ENCODE data around the gene CELA2B.
"Not testable (repeated sequence)": the region's sequence is repeated elsewhere in the genome, so short reads cannot be mapped to it uniquely, and the experiment has no call there.

CELA2B gene

DNA sequence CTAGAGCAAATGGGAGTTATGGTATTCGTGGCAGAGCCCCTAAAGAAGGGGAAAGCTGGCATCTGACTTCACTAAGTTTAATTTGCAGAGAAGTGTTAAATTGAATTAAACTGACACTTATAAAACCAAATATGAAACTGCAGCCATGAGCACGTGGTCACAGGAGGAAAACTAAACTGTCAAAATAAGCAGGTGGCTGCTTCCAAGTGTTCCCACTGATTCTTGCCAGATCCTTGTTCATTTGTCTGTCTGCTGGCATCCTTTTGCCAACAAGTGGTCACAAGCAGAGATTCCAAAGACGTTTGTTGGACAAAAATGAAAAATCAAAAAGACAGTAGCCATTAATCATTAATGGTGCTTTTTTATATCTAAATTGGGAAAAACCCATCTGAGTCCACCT is 6.5 kb upstream of the CELA2B start:
- DNase-seq: no peak

DNA sequence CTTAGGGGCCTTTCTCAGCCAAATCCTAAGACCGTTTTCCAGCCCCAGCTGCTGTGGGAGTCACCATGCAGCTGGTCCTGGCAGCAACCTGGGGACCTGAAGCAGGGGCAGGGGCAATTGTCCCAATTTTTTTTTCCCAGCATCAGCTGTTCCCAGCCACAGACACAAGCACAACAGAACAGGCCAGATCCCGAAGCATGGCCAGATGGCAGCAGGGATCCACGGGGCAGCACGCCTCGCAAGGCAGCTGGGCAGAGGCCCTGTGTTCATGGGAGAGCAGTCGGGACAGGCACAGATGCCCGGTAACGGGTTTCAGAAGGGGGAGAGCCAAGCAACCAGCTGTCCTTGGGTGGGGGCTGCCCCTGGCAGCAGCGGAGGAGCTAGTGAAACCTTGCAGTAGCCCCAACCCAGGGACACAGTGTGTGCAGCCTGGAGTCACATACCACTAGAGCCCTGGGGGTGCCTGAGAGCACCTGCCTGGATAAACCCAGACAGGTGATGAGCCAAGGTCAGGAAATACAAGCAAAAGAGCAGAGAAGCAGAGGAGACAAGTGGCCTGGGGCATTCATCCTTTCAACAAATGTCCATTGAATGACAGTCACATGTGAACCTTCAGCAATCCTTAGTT is 6.0 kb upstream of the CELA2B start:
- DNase-seq: not testable (repeated sequence)

DNA sequence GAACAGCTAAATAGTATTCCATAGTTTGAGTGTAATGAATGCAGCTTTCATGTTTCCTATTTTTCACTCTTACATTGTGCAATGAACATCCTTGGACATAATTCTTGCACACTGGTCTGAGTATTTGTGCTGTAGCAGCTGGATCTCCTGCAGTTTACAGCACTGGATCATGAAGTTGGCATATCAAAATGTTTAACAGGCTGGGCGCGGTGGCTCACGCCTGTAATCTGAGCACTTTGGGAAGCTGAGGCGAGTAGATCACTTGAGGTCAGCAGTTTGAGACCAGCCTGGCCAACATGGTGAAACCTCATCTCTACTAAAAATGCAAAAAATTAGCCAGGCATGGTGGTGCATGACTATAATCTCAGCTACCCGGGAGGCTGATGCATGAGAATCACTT is 4.8 kb upstream of the CELA2B start:
- not testable (repeated sequence) for DNase-seq

GRCh38 chr1:15471723-15472122 is 4.2 kb upstream of the CELA2B start:
- not testable (repeated sequence) for DNase-seq

DNA sequence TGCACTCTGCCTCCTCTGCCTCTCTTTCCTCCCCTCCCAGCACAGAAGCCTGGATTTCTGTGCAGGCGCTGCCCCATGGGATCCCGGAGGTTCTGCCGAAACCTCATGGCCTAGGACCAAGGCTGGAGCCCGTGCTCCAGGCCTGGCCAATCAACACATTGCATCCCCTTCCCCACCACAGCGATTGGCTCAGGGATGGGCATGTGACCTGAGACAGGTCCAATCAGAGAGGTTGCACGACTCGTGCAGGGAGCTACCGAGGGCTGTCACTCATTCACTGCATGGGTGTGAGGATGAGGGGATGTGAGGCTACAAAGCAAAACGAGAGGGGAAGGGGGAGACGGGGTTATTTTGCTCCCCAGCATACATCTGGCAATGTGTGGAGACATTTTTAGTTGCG is 3.3 kb upstream of the CELA2B start:
- no peak for DNase-seq

GRCh38 chr1:15476927-15477326 is 1.0 kb downstream of the CELA2B start:
- DNase-seq: no peak

GRCh38 chr1:15477646-15478212 is 1.8 kb downstream of the CELA2B start:
- DNase-seq: no peak

GRCh38 chr1:15479654-15480347 is 3.9 kb downstream of the CELA2B start:
- no peak for DNase-seq

- not testable (repeated sequence) for DNase-seq
Observed at GRCh38 chr1:15482455-15482854, 6.6 kb downstream of the CELA2B start.

DNA sequence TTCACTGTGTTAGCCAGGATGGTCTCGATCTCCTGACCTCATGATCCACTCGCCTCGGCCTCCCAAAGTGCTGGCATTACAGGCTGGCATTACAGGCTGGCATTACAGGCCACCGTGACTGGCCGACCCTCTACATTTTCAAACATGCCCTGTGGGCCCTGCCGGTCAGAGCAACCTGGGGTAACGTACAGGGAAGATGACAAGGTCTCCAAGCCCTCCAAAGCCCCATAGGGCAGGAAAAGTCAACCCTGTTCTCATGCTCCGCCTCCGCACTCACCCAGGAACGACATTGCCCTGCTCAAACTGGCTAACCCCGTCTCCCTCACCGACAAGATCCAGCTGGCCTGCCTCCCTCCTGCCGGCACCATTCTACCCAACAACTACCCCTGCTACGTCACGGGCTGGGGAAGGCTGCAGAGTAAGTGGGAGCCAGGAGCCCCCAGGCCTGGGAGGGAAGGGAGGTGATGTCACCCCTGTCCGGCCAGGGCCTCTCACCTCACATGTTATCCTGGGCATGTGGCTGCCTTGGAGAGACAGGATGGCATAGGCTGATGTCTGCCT is 7.2 kb downstream of the CELA2B start:
- not testable (repeated sequence) for DNase-seq

DNA sequence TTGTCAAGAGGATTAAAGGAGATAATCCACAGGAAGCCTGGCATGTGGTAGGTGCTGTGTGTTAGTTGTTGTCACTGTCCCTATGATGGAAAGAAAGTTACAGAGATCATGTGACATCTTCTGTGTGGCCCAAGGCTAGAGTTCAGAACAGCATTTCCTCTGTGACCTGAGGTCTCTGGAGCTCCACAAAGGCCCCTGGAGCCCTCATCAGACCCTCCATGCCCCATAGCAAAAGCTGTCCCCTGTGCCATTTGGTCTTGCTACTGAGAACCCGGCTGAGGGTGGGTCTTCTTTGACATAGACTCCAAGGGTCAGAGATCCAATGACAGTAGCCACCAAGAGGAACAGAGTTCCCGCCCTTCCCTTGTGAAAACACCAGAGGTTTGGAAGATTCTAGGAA is 8.1 kb downstream of the CELA2B start:
- DNase-seq: no peak

GRCh38 chr1:15484443-15484842 is 8.5 kb downstream of the CELA2B start:
- DNase-seq: not testable (repeated sequence)

GRCh38 chr1:15485636-15486035 is 9.7 kb downstream of the CELA2B start:
- no peak for DNase-seq

DNA sequence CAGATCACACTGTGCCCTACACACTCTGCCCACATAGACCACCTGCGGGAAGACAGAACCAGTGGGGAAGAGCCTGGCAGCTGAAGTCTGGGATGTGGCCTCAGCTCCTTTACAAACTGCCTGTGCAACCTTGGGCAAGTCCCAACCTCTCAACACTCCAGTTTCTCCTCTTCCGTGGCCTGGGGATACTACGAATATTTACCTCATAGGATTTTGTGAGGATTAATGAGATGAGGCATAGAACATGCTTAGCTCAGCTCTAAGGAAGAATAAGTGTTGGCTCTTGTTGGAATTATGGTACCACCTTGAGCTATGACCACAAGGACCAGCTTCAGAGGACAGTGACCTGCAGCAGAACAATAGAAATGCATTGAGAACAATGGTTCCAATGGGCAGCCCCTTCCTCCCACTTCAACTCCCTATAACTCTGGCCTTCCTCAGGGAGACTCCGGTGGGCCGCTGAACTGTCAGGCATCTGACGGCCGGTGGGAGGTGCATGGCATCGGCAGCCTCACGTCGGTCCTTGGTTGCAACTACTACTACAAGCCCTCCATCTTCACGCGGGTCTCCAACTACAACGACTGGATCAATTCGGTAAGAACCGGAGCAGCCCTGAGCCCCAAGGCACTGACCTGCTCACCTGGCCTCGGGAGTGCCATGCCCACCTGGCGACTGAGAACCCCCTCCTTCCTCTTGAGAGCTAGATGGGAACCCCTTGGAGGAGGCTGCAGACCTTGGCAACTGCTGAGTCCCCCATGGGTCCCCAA is 11.1 kb downstream of the CELA2B start:
- not testable (repeated sequence) for DNase-seq

DNA sequence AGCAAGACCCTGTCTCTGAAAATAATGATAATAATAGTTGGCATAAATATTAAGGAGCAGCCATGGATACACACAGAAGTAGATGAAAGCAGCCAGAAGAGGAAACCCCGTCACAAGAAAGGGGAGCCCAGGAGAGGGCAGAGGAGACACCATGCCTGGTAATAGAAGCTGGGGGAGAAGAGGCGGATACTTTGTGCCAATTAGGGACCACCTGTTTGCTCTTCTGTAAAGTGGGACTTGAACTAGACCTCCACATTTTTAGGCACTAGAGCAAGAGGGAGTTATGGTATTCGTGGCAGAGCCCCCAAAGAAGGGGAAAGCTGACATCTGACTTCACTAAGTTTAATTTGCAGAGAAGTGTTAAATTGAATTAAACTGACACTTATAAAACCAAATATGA is 12.5 kb downstream of the CELA2B start:
- no peak for DNase-seq

- no peak for DNase-seq
Observed at GRCh38 chr1:15489052-15489736, 13.3 kb downstream of the CELA2B start.

- DNase-seq: peak; percentile 15
Observed at GRCh38 chr1:15491010-15491409, 15.1 kb downstream of the CELA2B start.

DNA sequence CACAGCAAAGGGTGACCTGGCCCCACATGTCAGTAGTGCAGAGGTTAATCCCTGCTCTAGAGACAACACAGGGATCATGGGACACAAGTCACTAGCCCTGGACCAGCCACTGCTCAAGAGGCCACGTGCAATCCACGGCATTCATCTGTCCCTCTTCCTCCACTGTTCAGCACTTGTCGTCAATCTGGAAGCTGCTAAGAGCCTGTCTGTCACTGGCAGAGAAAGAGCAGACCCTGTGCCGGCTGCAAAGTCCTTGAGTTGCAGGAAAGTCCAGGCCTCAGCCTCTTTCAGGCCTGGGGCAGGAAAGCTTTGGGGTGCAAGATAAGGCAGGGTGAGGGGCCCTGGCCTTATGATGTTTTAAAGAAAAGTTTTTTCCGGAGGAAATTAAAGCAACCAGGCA is 16.7 kb downstream of the CELA2B start:
- no peak for DNase-seq

GRCh38 chr1:15493869-15494390 is 18.0 kb downstream of the CELA2B start:
- no peak for DNase-seq

DNA sequence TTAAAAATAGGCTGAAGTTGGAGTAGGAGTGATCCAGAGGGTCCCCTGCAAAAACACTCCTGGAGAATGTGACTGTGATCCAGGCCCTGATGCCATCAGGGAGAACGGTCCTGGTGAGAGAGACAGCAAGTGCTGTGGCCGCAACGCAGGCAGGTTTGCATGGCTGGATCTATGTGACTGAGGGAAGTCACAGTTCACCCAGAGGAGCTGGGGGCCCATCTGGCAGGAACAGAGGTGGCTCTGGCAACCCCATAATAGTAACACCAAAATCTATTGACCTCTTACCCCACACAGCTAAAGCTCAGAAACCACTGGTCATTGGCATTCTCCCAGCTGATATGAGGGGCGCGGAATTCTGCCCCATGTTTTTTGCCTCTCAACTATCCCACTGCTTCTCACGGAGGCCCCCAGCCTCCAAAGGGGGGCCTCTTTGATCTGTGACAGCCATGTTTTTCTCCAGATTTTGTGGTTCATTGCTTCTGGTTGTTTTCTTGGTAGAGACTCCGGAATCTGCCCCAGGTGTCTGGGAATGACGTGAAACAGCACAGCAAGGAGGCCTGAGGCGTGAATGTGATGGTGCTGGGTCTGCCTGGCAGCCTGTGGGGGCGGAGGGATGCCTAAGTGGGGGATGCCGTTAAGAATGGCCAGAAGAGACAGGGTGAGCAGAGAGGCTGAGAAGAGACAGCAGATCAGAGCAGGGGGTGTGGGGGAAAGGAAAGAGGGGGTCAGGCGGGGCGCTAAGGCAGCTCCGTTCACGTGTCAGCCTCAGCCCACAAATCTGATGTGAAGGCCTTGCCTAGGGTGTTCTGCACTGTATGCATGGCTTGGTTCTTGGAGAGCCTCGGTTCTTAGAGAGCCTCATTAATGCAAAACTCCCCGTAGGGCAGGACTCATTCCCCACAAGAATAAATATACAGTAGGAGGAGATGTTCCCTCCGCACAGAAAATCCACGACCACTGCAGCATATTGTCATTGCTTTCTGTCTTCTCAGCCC is 24.6 kb downstream of the CELA2B start:
- no peak for DNase-seq
